ENCODE measurements around the gene IFT43. TPM values are rescaled to one million over a fixed set of nuclear protein-coding genes. Genes with fewer than 3 reads are reported as not detected.
A peak's percentile ranks its signal among the peaks of the same experiment; 100 is the strongest.

IFT43 gene
- total RNA-seq (10 to 100 TPM; 44.3 to 64.0 TPM), polyA plus RNA-seq (10 to 100 TPM; 42.1 to 62.5 TPM)
- long read RNA-seq, donor 1, transcript IFT43-202 (9 exons, 833 nt), result major isoform, 18 of 101 reads
- long read RNA-seq, donor 1, partial matches to known transcripts, result 26 of 101 reads
- long read RNA-seq, donor 1, other reads (novel, unspliced or antisense), result 54 of 101 reads
- long read RNA-seq, donor 2, transcript IFT43-202 (9 exons, 833 nt), result major isoform, 12 of 43 reads
- long read RNA-seq, donor 2, partial matches to known transcripts, result 9 of 43 reads
- long read RNA-seq, donor 2, other reads (novel, unspliced or antisense), result 20 of 43 reads

DNA sequence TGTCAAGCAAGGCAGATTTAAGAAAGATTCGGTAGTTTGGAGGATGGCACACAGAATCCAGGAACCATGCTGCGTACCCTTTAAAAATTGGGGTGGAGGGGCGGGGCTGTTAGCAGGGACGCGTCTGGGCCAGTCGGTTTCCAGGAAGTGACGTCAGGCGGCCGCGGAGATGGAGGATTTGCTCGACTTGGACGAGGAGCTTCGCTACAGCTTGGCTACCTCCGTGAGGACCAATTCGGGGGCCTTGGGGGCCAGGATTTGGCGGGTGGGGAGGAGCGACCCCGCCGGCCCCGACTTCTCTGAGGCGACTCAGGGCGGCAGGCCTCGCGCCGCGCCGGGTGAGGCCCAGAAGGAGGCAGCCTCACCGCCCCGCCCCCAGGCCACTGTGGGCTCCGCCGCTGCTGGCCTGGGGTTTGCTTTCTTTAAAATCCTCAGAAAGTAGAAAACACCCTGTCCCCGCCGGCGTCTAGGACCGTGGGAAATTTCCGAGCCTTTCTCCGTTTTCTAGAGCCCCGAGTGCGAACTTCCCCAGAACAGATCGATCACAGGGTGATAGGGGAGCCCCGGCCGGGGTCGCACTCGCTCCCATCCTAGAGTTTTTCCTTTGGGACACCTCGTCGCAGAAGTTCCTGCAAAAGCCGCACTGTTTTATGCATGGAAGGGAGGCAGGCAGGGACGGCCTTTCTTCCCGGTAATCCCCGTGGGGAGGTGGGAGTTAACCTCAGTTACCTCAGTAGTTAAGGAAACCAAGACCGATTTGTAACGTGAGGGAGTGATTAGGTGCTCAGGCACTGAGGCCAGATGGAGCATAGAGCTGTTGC lies at the start of gene IFT43:
Gene IFT43, plus strand, starts transcription at position 146 of the 821 bp plus-strand sequence. Its CDS starts 24 bp downstream, at position 170.
- intact Hi-C loops (cut with DNase I), result no loop called here
- peak within 1 kb of the TSS; percentile 54 to 81 for H3K27ac ChIP-seq (ENCODE audit: low read depth in 1 of 2, low read length in 2 of 2)
- DNase-seq (peak; percentile 96 to 99), ATAC-seq (ENCODE audit: low FRiP score) (peak; percentile 72)
- 0% methylated on average over 52 of the region's 52 CpGs for WGBS, 2 donors
- peaks cover 8 to 9% of the 10 kb centered on the region in 2 donors for H3K4me1 ChIP-seq (ENCODE audit: control insufficient read depth in 1 of 2, insufficient read depth in 2 of 2, low read length in 2 of 2)
- peaks cover 0 to 1% of the 10 kb centered on the region in 2 donors for H3K36me3 ChIP-seq (ENCODE audit: control insufficient read depth in 1 of 2, insufficient read depth in 2 of 2, low read length in 1 of 2)
- peak within 1 kb of the TSS; percentile 78 to 91 for H3K4me3 ChIP-seq (ENCODE audit: low read length in 2 of 2)
- no peaks in the 10 kb centered on the region for H3K9me3 ChIP-seq (ENCODE audit: control insufficient read depth, low read length)
- no peaks in the 10 kb centered on the region for H3K27me3 ChIP-seq (ENCODE audit: control insufficient read depth in 1 of 2, insufficient read depth in 2 of 2, low read length in 1 of 2)

DNA sequence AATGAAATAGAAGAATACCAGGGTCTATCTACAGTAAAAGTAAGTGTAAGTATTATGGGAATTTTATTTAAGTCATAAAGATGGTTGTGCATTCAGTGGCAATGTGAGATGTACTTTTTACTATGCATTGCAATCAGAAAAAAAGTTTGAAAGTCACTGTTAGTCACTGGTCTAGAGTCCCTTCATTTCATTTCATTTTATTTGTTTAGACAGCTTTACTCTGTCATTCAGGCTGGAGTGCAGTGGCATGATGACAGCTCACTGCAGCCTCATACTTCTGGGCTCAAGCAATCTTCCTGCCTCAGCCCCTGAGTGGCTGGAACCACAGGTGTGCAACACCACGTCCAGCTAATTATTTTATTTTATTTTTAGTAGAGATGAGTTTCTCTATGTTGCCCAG lies 46.4 kb upstream of the IFT43 start:
- no peaks in the 10 kb centered on the region for H3K9me3 ChIP-seq (ENCODE audit: control insufficient read depth, low read length)
- WGBS, 2 donors, result 74 to 80% methylated on average over 1 of the region's 1 CpG
- no peak overlapping the region for H3K27ac ChIP-seq (ENCODE audit: low read depth in 1 of 2, low read length in 2 of 2)
- no peak overlapping the region for H3K4me3 ChIP-seq (ENCODE audit: low read length in 2 of 2)
- H3K4me1 ChIP-seq (ENCODE audit: control insufficient read depth in 1 of 2, insufficient read depth in 2 of 2, low read length in 2 of 2), result no peaks in the 10 kb centered on the region
- no peaks in the 10 kb centered on the region for H3K36me3 ChIP-seq (ENCODE audit: control insufficient read depth in 1 of 2, insufficient read depth in 2 of 2, low read length in 1 of 2)
- DNase-seq (no peak), ATAC-seq (ENCODE audit: low FRiP score) (no peak)
- intact Hi-C loops (cut with DNase I), result no loop called here
- no peaks in the 10 kb centered on the region for H3K27me3 ChIP-seq (ENCODE audit: control insufficient read depth in 1 of 2, insufficient read depth in 2 of 2, low read length in 1 of 2)

DNA sequence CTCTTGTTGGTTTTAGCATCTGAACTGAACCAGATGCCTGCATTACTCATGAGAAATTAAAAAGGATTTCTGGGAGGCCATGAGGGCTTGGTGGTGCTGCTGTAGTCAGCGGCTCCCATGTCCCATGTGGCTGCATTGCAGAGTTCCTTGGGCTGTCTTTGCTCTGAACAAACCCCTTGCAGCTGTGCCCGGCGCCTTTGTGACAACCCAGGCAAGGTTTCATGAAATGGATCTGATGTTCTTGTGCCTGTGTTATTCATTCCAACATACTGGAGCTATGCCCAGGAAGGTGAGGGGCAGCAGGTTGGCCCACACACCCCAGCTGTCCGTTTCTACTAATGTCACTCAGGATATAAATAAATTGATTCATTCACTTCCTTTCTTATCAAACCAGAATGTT lies 44.5 kb upstream of the IFT43 start:
- Histone ChIP-seq H3K27me3 (ENCODE audit: control insufficient read depth in 1 of 2, insufficient read depth in 2 of 2, low read length in 1 of 2) (no peaks in the 10 kb centered on the region), H3K4me1 (ENCODE audit: control insufficient read depth in 1 of 2, insufficient read depth in 2 of 2, low read length in 2 of 2) (no peaks in the 10 kb centered on the region), H3K4me3 (ENCODE audit: low read length in 2 of 2) (no peak overlapping the region), H3K36me3 (ENCODE audit: control insufficient read depth in 1 of 2, insufficient read depth in 2 of 2, low read length in 1 of 2) (no peaks in the 10 kb centered on the region), H3K27ac (ENCODE audit: low read depth in 1 of 2, low read length in 2 of 2) (no peak overlapping the region), H3K9me3 (ENCODE audit: control insufficient read depth, low read length) (no peaks in the 10 kb centered on the region)
- DNase-seq (no peak), ATAC-seq (ENCODE audit: low FRiP score) (no peak)
- intact Hi-C loops (cut with DNase I), result no loop called here
- 35 to 51% methylated on average over 4 of the region's 4 CpGs for WGBS, 2 donors

DNA sequence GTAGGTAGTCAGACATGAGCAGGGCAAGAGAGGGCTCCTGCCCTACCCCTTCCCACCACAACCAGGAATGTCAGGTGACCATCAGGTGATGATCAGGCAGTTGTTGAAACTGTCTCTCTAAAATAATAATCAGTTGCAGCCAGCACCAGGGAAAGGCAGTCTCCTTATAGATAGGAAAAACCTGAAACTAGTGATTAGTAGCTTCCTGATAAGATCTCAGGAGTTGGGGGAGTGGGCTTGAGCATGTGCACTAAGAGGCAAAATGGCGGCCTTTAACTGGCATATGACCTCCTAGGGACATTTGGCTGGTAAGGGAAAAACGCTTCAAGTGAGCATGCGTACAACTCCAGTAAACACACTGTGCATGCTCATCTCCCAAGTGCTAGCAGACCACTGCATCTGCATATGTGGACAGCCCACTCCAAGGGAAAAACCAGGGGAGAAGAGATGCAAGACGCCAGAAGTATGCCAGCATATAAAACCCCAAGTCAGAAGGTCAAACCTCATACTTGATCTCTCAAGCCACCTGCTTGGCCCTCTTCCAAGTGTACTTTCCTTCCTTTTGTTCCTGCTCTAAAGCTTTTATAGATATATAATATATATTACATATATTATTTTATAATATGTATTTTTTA lies 40.8 kb upstream of the IFT43 start:
- Histone ChIP-seq H3K36me3 (ENCODE audit: control insufficient read depth in 1 of 2, insufficient read depth in 2 of 2, low read length in 1 of 2) (no peaks in the 10 kb centered on the region), H3K9me3 (ENCODE audit: control insufficient read depth, low read length) (no peaks in the 10 kb centered on the region), H3K4me3 (ENCODE audit: low read length in 2 of 2) (no peak overlapping the region), H3K27ac (ENCODE audit: low read depth in 1 of 2, low read length in 2 of 2) (no peak overlapping the region), H3K4me1 (ENCODE audit: control insufficient read depth in 1 of 2, insufficient read depth in 2 of 2, low read length in 2 of 2) (no peaks in the 10 kb centered on the region), H3K27me3 (ENCODE audit: control insufficient read depth in 1 of 2, insufficient read depth in 2 of 2, low read length in 1 of 2) (no peaks in the 10 kb centered on the region)
- WGBS, 2 donors, result 91 to 95% methylated on average over 4 of the region's 4 CpGs
- DNase-seq (no peak), ATAC-seq (ENCODE audit: low FRiP score) (no peak)
- intact Hi-C loops (cut with DNase I), result no loop called here

DNA sequence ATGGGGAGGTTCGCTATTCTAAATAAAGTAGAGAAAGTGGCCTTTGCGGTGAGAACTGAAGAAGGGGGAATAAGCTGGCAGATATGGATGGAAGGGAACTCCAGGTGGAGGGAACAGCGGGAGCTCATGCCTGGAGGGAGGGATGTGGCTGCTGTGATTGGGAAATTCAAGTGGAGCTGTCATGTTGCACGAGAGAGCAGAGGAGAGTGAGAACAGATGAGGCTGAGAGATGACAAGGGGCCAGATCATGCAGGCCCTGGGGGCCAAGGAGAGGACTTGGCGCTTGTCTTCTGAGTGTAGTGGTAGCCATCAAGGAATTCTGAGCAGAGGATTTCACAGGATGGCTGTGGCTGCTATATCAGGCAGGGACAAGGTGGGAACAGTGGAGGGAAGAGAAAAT lies 38.8 kb upstream of the IFT43 start:
- Histone ChIP-seq H3K9me3 (ENCODE audit: control insufficient read depth, low read length) (no peaks in the 10 kb centered on the region), H3K36me3 (ENCODE audit: control insufficient read depth in 1 of 2, insufficient read depth in 2 of 2, low read length in 1 of 2) (no peaks in the 10 kb centered on the region), H3K27ac (ENCODE audit: low read depth in 1 of 2, low read length in 2 of 2) (no peak overlapping the region), H3K27me3 (ENCODE audit: control insufficient read depth in 1 of 2, insufficient read depth in 2 of 2, low read length in 1 of 2) (no peaks in the 10 kb centered on the region), H3K4me1 (ENCODE audit: control insufficient read depth in 1 of 2, insufficient read depth in 2 of 2, low read length in 2 of 2) (no peaks in the 10 kb centered on the region), H3K4me3 (ENCODE audit: low read length in 2 of 2) (no peak overlapping the region)
- DNase-seq (no peak), ATAC-seq (ENCODE audit: low FRiP score) (no peak)
- 96% methylated on average over 5 of the region's 5 CpGs for WGBS, 2 donors
- intact Hi-C loops (cut with DNase I), result no loop called here

DNA sequence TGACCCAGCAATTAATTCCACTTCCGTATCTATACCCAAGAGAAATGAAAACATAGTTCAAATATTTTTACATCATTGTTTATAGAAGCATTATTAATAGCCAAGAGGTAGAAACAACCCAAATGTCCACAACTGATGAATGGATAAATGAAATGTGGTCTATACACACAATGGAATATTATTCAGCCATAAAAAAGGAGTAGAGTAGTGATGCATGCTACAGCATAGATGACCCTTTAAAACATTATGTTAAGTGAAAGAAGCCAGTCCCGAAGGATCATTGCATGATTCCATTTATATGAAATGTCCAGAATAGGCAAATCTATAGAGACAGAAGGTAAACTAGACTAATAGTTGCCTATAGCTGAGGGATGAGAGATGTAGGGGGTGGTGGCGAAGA lies 33.1 kb upstream of the IFT43 start:
- H3K36me3 ChIP-seq (ENCODE audit: control insufficient read depth in 1 of 2, insufficient read depth in 2 of 2, low read length in 1 of 2), result no peaks in the 10 kb centered on the region
- H3K9me3 ChIP-seq (ENCODE audit: control insufficient read depth, low read length), result no peaks in the 10 kb centered on the region
- ATAC-seq (ENCODE audit: low FRiP score) (no peak), DNase-seq (no peak)
- no peak overlapping the region for H3K27ac ChIP-seq (ENCODE audit: low read depth in 1 of 2, low read length in 2 of 2)
- intact Hi-C loops (cut with DNase I), result no loop called here
- H3K4me1 ChIP-seq (ENCODE audit: control insufficient read depth in 1 of 2, insufficient read depth in 2 of 2, low read length in 2 of 2), result no peaks in the 10 kb centered on the region
- WGBS, 2 donors, result 87 to 88% methylated on average over 3 of the region's 3 CpGs
- H3K27me3 ChIP-seq (ENCODE audit: control insufficient read depth in 1 of 2, insufficient read depth in 2 of 2, low read length in 1 of 2), result no peaks in the 10 kb centered on the region
- H3K4me3 ChIP-seq (ENCODE audit: low read length in 2 of 2), result no peak overlapping the region

DNA sequence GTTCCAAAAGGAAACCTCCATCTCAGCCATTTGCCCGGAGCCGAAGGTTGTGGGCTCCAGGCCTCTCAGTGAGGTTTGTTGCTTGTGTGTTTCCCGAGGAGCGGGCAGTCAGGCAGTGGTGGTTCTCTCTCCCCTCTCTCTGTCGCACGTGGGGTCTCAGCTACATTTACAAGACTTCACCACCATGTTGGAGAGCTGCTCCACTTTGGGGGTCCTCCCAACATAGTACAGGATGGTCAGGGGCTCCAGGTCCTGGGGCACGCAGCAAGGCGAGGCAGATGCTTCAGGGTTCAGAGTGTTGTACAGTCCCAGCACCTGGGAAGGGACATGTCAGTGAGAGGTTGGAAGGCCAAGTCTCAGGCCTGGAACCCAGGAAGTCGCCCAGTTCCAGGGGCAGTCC lies 26.5 kb upstream of the IFT43 start:
- WGBS, 2 donors, result 91 to 93% methylated on average over 9 of the region's 9 CpGs
- Histone ChIP-seq H3K36me3 (ENCODE audit: control insufficient read depth in 1 of 2, insufficient read depth in 2 of 2, low read length in 1 of 2) (peaks cover 1 to 5% of the 10 kb centered on the region in 2 donors), H3K9me3 (ENCODE audit: control insufficient read depth, low read length) (no peaks in the 10 kb centered on the region), H3K4me1 (ENCODE audit: control insufficient read depth in 1 of 2, insufficient read depth in 2 of 2, low read length in 2 of 2) (no peaks in the 10 kb centered on the region), H3K4me3 (ENCODE audit: low read length in 2 of 2) (no peak overlapping the region), H3K27me3 (ENCODE audit: control insufficient read depth in 1 of 2, insufficient read depth in 2 of 2, low read length in 1 of 2) (no peaks in the 10 kb centered on the region), H3K27ac (ENCODE audit: low read depth in 1 of 2, low read length in 2 of 2) (no peak overlapping the region)
- no peak for ATAC-seq (ENCODE audit: low FRiP score)
- no peak for DNase-seq
- intact Hi-C loops (cut with DNase I), result no loop called here

DNA sequence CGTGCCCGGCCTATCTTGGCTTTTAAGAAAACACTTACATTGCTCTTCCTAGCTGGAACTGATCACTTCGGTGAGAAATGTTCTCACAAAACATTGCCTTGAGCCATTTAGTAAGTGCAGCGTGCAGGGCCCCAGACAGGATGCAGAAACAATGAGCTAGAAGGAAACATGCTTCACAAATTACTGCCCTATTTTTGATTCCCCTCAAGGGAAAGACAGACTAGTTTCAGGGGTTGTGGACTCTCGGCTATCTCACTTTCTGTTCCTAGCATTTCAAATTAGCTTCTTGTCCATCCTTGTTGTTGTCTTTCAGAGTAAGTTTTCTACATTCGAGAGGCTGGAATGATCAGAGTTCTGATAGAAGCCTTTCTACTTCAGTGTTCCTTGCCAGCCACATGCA lies 25.3 kb upstream of the IFT43 start:
- DNase-seq, result no peak
- 87 to 90% methylated on average over 6 of the region's 6 CpGs for WGBS, 2 donors
- peaks cover 4 to 5% of the 10 kb centered on the region in 2 donors for H3K36me3 ChIP-seq (ENCODE audit: control insufficient read depth in 1 of 2, insufficient read depth in 2 of 2, low read length in 1 of 2)
- no peaks in the 10 kb centered on the region for H3K9me3 ChIP-seq (ENCODE audit: control insufficient read depth, low read length)
- intact Hi-C loops (cut with DNase I), result no loop called here
- no peaks in the 10 kb centered on the region for H3K27me3 ChIP-seq (ENCODE audit: control insufficient read depth in 1 of 2, insufficient read depth in 2 of 2, low read length in 1 of 2)
- H3K4me1 ChIP-seq (ENCODE audit: control insufficient read depth in 1 of 2, insufficient read depth in 2 of 2, low read length in 2 of 2), result no peaks in the 10 kb centered on the region
- H3K4me3 ChIP-seq (ENCODE audit: low read length in 2 of 2), result no peak overlapping the region
- H3K27ac ChIP-seq (ENCODE audit: low read depth in 1 of 2, low read length in 2 of 2), result no peak overlapping the region
- ATAC-seq (ENCODE audit: low FRiP score), result no peak

Measured in aorta (tissue), 5 donors.